Endothelial cell of umbilical vein (primary cell): ENCODE measurements around the gene TGIF1. TPM values are rescaled to one million over a fixed set of nuclear protein-coding genes. Genes with fewer than 3 reads are reported as not detected.

Source experiments
- BruUV-seq: library from RNA; stranded (reverse); fragments of 400-500 nt; replicated peaks from 2 replicates; lab custom pipeline; 2021; lab: Mats Ljungman, UMichigan
- CTCF ChIA-PET: fragments of 300-600, 350-600 bp; sonication (Branson Sonifier 250); formaldehyde crosslinking; loops from one replicate; lab custom pipeline; 2021; ENCODE audit warnings: antibody characterized with exemption, inconsistent platforms; lab: Charles Lee
- POLR2A ChIA-PET: fragments of 300-600, 350-600 bp; sonication (Branson Sonifier 250); formaldehyde crosslinking; loops from one replicate; lab custom pipeline; 2021; ENCODE audit warnings: antibody characterized with exemption, inconsistent platforms; lab: Charles Lee
- DNase-seq: peaks from one replicate; pipeline ENCODE4 v3.0.0-alpha.2; 2011; ENCODE audit warnings: low read depth, low spot score
- FAIRE-seq: peaks from 2 replicates; lab custom pipeline; 2011; peaks lifted over from hg19 to GRCh38; lab: Jason Lieb, UNC
- H2AFZ ChIP-seq: 2 replicates; pipeline ENCODE4 v1.6.0; 2012; ENCODE audit warnings: low read depth, low read length, control low read depth, inconsistent platforms
- H3K27ac ChIP-seq: 2 replicates; pipeline ENCODE4 v1.5.1; 2011; ENCODE audit warnings: low read depth, mild to moderate bottlenecking, control low read depth, low read length, moderate library complexity; ENCODE audit not compliant: insufficient read depth
- H3K27me3 ChIP-seq, 2 experiments: 2 replicates each; pipeline versions ENCODE4 v1.6.0 to v1.6.1; 2011; ENCODE audit warnings: low read length in 2 of 2, mixed read lengths in 1 of 2; ENCODE audit not compliant: control insufficient read depth in 2 of 2, insufficient read depth in 2 of 2
- H3K36me3 ChIP-seq, 2 experiments: 2 replicates in 1 of 2; 3 replicates in 1 of 2; pipeline ENCODE4 v1.5.1; 2011; ENCODE audit warnings: low read length in 2 of 2, mild to moderate bottlenecking in 1 of 2, moderate library complexity in 1 of 2; ENCODE audit not compliant: control insufficient read depth in 2 of 2, insufficient read depth in 2 of 2; ENCODE audit errors: extremely low read depth in 1 of 2
- H3K4me1 ChIP-seq: 3 replicates; pipeline ENCODE4 v1.5.1; 2011; ENCODE audit warnings: mild to moderate bottlenecking, low read length; ENCODE audit not compliant: control insufficient read depth, insufficient read depth; ENCODE audit errors: extremely low read depth
- H3K4me2 ChIP-seq: 2 replicates; pipeline ENCODE4 v1.6.1; 2011; ENCODE audit warnings: low read length, control low read depth, mixed read lengths; ENCODE audit not compliant: insufficient read depth
- H3K4me3 ChIP-seq, 3 experiments: fragments of 200-600 bp in 1 of 3; sonication (generic), shearing (Covaris generic) in 1 of 3; replicated peaks in 1 of 3; 2 replicates each; pipeline ENCODE4 v1.5.1; 2011 to 2016; ENCODE audit warnings: control low read depth in 3 of 3, low read length in 3 of 3, mild to moderate bottlenecking in 2 of 3, inconsistent platforms in 1 of 3, low read depth in 1 of 3, moderate library complexity in 1 of 3; ENCODE audit not compliant: insufficient read depth in 1 of 3
- H3K79me2 ChIP-seq: 2 replicates; pipeline ENCODE4 v1.6.0; 2012; ENCODE audit warnings: low read length, inconsistent platforms; ENCODE audit not compliant: control insufficient read depth, insufficient read depth
- H3K9ac ChIP-seq: replicated peaks from 2 replicates; pipeline ENCODE3; 2011; ENCODE audit warnings: low read length, control low read depth; ENCODE audit not compliant: insufficient read depth; ENCODE audit errors: extremely low read depth
- H3K9me1 ChIP-seq: replicated peaks from 3 replicates; pipeline ENCODE4 v1.6.0; 2011; ENCODE audit warnings: mild to moderate bottlenecking, low read length; ENCODE audit not compliant: control insufficient read depth, insufficient read depth; ENCODE audit errors: extremely low read depth
- H3K9me3 ChIP-seq: replicated peaks from 2 replicates; pipeline ENCODE4 v1.5.1; 2012; ENCODE audit warnings: low read length, inconsistent platforms; ENCODE audit not compliant: control insufficient read depth, insufficient read depth
- H4K20me1 ChIP-seq: replicated peaks from 2 replicates; pipeline ENCODE3; 2011; ENCODE audit warnings: mild to moderate bottlenecking, low read length; ENCODE audit not compliant: control insufficient read depth, insufficient read depth; ENCODE audit errors: extremely low read depth
- EZH2 ChIP-seq: IDR thresholded peaks from 2 replicates; pipeline ENCODE4 v1.6.1; 2012; ENCODE audit warnings: borderline replicate concordance, low read depth, mild to moderate bottlenecking, moderate library complexity, low read length, inconsistent platforms; ENCODE audit not compliant: severe bottlenecking
- GATA2 ChIP-seq: IDR thresholded peaks from 2 replicates; pipeline ENCODE4 v1.7.0; 2011; ENCODE audit warnings: low read depth, mild to moderate bottlenecking, moderate library complexity, mixed read lengths, low read length; ENCODE audit not compliant: insufficient read length, insufficient read depth
- JUN ChIP-seq: IDR thresholded peaks from 2 replicates; pipeline ENCODE4 v1.6.1; 2011; ENCODE audit warnings: borderline replicate concordance, low read depth; ENCODE audit not compliant: insufficient read length, insufficient read depth
- MYC ChIP-seq: IDR thresholded peaks from one replicate; pipeline ENCODE4 v1.6.1; 2011; ENCODE audit warnings: mild to moderate bottlenecking, low read depth, low read length
- POLR2A ChIP-seq: IDR thresholded peaks from 2 replicates; pipeline ENCODE4 v1.6.1; 2012; ENCODE audit warnings: low read depth, mild to moderate bottlenecking, control low read depth, low read length
- dilution Hi-C: fragments of 300-500 bp; cut with MboI; formaldehyde crosslinking; loops from one replicate; pipeline ENCODE4 v1.15.0; 2019; ENCODE audit warnings: low sequenced_read_pairs; ENCODE audit not compliant: extremely low pct_ligation_motif_present
- intact Hi-C: fragments of 100-400 bp; cut with micrococcal nuclease; formaldehyde crosslinking; loops from one replicate; pipeline ENCODE4 v1.10.0; 2022
- polyA plus RNA-seq, 4 experiments: library from polyadenylated mRNA; depleted of rRNA in 3 of 4; stranded (reverse) in 3 of 4; unstranded in 1 of 4; fragments of >200 nt; gene quantifications; 2 replicates each; pipeline versions ENCODE4 v1.2.1 to v1.2.3, GENCODE V29; 2011 to 2012; ENCODE audit warnings: missing spikeins in 1 of 4
- total RNA-seq: library from RNA; stranded (reverse); gene quantifications from 2 replicates; pipeline ENCODE4 v1.2.3, GENCODE V29; 2021
- TF ChIP-seq, protein P1 (sequence below), 2 donors: IDR thresholded peaks; 1 replicate in 1 of 2; 2 replicates in 1 of 2; pipeline ENCODE4 v1.5.1; 2011; ENCODE audit warnings: low read length in 2 of 2, mild to moderate bottlenecking in 2 of 2, moderate library complexity in 2 of 2, control low read depth in 1 of 2, inconsistent platforms in 1 of 2, low read depth in 1 of 2; ENCODE audit not compliant: insufficient read depth in 1 of 2; ENCODE audit errors: extremely low read depth in 1 of 2
- TF ChIP-seq, protein P2 (sequence below): IDR thresholded peaks from 2 replicates; pipeline ENCODE4 v1.6.1; 2011; ENCODE audit not compliant: insufficient read depth, insufficient read length

The TGIF1 gene
- total and polyA plus RNA-seq, 2 donors (not counting 3 experiments of a cell fraction or from before 2014, with no cell fraction given), result 75.6 to 96.6 TPM

DNA sequence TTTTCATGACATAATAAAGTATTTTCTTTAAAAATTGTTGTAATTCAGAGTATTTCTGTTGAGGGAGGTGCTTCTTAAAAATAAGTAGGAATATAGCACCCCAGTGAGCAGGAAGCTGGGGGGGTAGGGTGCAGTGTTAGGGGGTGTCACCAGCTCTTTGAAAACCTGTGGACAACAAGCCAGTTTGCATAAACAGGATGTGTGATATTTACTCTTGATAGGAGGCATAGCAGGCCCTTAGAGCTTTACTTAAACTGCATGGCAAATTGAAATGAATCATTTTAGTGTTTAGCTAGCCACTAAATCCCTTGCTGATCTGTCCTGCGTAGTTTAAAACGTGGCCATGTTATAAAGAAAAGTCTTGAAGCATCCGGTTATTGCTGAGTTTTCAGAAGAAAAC lies 8.4 kb downstream of the TGIF1 start:
- H3K27me3 ChIP-seq, result no peaks in the 10 kb centered on the region
- intact Hi-C loops (no loop called here), dilution Hi-C loops (loop anchor here (25.0 kb wide), 1 partner anchor 196 kb away; the partner anchor contains the start of gene MYL12B)
- no peak overlapping the region for H3K9ac ChIP-seq
- no peak overlapping the region for H3K27ac ChIP-seq
- no peaks in the 10 kb centered on the region for H4K20me1 ChIP-seq
- H3K9me3 ChIP-seq, result no peaks in the 10 kb centered on the region
- H3K36me3 ChIP-seq, result peaks cover 18 to 31% of the 10 kb centered on the region in 2 experiments
- no peaks in the 10 kb centered on the region for H3K9me1 ChIP-seq
- H3K4me1 ChIP-seq, result peaks cover 61% of the 10 kb centered on the region
- H3K4me2 ChIP-seq, result no peak overlapping the region
- H3K4me3 ChIP-seq, result no peak overlapping the region
- peaks cover 58% of the 10 kb centered on the region for H3K79me2 ChIP-seq
- no peak overlapping the region for H2AFZ ChIP-seq
- TF ChIP-seq JUN (no peak), EZH2 (no peak), MYC (no peak), POLR2A (no peak), GATA2 (no peak)
- TF ChIP-seq, protein P1, sequence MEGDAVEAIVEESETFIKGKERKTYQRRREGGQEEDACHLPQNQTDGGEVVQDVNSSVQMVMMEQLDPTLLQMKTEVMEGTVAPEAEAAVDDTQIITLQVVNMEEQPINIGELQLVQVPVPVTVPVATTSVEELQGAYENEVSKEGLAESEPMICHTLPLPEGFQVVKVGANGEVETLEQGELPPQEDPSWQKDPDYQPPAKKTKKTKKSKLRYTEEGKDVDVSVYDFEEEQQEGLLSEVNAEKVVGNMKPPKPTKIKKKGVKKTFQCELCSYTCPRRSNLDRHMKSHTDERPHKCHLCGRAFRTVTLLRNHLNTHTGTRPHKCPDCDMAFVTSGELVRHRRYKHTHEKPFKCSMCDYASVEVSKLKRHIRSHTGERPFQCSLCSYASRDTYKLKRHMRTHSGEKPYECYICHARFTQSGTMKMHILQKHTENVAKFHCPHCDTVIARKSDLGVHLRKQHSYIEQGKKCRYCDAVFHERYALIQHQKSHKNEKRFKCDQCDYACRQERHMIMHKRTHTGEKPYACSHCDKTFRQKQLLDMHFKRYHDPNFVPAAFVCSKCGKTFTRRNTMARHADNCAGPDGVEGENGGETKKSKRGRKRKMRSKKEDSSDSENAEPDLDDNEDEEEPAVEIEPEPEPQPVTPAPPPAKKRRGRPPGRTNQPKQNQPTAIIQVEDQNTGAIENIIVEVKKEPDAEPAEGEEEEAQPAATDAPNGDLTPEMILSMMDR (IDR thresholded peaks at IDR 0.05; ENCODE audit: extremely low read depth in 1 of 2, insufficient read depth in 1 of 2, low read depth in 1 of 2, low read length in 2 of 2), result no peak
- TF ChIP-seq, protein P2, sequence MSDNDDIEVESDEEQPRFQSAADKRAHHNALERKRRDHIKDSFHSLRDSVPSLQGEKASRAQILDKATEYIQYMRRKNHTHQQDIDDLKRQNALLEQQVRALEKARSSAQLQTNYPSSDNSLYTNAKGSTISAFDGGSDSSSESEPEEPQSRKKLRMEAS, result no peak
- CTCF ChIA-PET, result interaction anchor here (0.8 to 6.0 kb wide), 12 partner anchors 8 to 208 kb away, joined by 3 to 56 read pairs (median 4); no protein-coding TSS in a partner anchor
- FAIRE-seq, result no peak
- BruUV-seq, result no TSS peak
- POLR2A ChIA-PET, result no interaction called here
- no peak for DNase-seq
